NCI-H526 treated with DMSO at 0.1 percent for 48 hours (cell line): Measurements from ENCODE around the gene PCDH9.

Source experiments
- DNase-seq: peaks from one replicate; lab custom pipeline; 2025; lab: John Stamatoyannopoulos, UW

Gene PCDH9

GRCh38 chr13:66751691-66752090, 478.4 kb downstream of the PCDH9 start:
- no peak for DNase-seq

- DNase-seq: no peak
These were observed 481.4 kb downstream of the PCDH9 start for GRCh38 chr13:66748712-66749111.

GRCh38 chr13:66745307-66745706, 484.8 kb downstream of the PCDH9 start:
- DNase-seq: no peak

DNA sequence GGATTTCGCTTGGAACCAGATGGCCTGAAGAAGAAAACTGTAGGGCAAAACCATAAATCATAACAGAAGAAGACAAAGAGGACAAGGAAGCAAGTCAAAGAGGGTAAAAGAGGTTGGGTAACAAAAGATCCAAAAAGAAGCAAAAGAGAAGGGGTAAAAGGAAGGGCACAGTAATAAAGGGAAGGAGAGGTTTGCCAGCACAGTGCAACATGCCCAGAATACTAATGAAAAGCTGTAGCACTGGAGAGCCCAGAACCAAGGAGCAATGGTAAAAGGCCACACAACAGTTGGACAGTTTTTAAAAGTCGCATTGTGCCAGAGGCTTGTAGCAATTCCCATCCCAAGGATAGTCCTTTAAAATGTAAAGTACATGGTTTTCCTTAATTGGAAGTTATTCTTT, 506.6 kb downstream of the PCDH9 start:
- no peak for DNase-seq

- DNase-seq: no peak
These were observed 513.6 kb downstream of the PCDH9 start for GRCh38 chr13:66716538-66716937.

DNA sequence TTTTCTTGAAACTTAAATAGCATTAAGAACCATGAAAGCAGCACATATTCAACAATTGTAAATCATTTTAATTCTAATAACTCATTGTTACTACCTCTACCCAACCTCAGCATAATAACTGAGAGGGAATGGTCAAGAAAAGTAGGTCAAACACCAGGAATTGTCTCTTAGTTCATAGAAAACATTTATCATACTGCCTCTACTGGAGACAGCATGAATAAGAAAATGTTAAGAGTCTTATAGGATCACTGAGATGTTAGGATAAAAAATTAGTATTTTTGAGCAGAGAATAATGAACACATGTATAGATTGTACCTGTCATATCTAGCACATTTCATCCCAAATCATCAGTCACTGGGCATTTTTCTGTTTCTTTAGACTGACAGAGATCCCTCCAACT, 515.3 kb downstream of the PCDH9 start:
- DNase-seq: no peak

DNA sequence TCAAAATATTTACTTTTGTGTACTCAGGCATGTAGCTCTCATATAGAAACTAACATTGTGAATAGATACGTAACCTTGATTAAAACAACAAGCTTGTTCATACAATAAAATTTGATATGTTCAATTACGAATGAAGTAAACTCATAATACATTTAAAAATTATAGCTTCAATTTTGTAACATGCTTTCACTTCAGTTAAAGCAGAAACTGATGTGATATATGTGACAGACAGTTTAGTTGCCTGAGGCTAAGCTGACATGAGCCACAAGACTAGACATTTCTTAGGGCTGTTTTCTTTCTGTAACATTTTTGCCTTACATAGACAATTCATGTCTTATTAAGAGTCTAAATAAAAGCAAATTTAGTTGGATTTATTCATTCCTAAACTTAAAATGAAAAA, 526.0 kb downstream of the PCDH9 start:
- no peak for DNase-seq

DNA sequence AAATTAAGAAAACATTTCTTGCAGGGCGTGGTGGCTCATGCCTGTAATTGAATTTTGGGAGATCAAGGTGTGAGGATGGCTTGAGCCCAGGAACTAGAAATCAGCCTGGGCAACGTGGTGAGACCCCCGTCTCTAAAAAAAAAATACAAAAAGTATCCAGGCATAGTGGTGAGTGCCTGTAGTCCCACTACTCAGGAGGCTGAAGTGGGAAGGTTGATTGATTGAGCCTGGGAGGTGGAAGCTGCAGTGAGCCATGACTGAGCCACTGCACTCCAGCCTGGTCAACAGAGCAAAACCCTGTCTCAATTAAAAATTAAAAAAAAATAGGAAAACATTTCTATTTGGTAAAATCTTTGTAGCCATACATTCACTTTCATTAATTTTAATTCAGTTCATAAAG, 526.5 kb downstream of the PCDH9 start:
- no peak for DNase-seq

- no peak for DNase-seq
These were observed 530.0 kb downstream of the PCDH9 start for GRCh38 chr13:66700117-66700601.

DNA sequence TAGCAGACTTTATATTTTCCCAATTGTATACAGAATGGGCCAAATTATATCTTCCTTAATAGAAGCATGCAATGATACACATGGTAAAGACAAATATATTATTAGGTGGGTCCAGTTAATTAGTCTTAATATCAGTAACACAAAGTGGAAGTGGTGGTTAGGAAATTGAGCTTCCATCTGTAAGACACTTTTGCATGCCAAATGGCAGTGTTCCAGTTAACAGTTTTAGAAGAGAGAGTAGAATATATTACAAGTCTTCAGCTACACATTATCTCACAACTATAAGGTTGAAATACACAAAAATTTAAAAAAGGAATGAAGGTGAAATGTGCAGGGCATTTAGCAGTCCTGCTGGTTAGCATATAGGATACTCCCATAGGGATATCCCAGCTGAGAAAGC, 536.5 kb downstream of the PCDH9 start:
- DNase-seq: no peak

DNA sequence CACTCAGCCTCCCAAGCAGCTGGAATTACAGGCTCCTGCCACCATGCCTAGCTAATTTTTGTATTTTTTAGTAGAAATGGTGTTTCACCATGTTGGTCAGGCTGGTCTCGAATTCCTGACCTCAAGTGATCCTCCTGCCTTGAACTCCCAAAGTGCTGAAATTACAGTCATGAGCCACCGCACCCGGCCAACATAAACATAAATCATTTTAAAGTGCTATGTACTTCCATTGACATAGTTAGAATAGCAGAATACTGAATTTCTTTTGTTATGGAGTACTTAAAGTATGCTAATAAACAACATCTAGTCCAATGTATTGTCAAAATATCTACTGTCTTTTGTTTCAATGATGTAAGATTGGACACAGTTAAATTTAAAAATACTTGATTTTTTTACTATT, 539.0 kb downstream of the PCDH9 start:
- no peak for DNase-seq

DNA sequence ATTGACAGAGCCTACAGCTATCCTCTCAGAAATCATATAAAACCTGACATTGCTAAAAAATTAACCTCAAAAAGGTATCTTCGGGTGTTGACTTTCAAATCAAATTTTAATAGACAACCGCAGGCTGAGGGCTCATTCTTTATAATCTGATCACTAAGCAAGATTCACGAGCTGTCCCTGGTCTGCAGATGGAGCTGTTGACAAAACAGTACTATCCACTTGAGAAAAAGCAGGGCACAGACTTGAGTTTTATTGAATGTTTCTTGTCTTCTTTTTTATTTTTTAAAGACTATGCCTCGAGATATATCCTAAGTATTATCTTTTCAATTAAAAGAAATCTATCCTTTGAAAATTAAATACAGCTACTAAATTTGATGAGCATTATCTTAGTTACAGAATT, 540.5 kb downstream of the PCDH9 start:
- no peak for DNase-seq

DNA sequence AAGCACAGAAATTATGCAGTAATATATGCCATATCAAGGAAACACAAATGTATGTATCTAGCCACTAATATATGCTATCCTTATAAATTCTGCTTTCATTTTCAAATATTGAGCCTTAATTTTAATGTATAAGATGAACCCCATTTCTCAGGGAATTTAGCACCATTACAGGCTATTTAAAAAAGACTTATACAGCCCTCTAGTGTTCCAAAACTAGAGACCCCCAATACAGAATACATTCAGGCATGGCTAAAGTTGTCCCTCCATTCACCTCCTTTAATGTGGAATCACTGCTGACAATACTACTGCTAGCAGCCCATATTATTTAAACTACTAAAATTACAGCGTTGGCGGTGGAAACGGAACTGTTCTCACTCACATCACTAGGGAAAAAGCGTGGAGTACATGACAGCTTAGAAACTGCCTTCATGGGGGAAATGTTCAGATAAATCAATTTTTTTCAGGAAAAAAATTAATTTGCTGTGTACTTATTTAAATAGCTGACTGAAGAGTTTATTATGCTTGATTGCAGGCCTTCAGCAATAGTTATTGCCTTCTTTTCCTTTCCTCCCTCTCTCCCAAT, 541.0 kb downstream of the PCDH9 start:
- peak; percentile 15 for DNase-seq

- DNase-seq: no peak
These were observed 548.7 kb downstream of the PCDH9 start for GRCh38 chr13:66681403-66681802.

DNA sequence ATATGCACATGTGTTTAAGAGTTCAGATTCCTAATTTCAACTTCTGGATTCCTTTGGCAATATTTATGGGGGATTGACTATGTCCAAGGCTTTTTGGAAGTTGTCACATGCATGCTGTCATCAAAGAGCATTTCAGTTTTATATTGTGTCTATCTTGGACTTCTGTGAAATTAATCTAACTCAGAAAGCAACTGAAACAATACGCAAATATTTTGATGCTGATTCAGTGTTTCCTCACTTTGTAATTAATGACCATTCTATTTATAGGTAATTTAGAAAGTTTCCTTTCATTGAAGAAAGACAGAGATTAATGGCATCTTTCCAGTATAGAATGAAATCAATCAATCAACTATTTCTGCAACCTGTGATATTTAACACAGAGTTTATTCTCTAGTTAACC, 550.1 kb downstream of the PCDH9 start:
- DNase-seq: no peak

DNA sequence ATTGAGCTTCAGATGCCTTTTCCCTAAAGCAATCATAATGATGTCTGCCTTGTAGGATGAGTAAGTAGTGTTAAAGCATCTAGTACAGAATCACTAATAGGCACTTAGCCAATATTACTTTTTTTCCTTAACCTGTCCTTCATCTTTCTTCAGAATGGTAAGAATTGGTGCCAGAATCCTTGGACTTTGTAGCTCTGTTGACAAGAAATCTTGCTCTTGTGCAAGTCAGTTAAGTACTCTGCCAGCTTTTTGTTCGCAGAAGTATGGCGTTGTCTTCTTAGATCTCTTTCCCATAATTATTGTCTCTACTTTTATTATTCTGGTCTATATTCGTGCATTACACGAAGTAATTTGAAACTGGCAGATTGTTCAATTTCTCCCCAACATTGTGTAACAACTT, 554.5 kb downstream of the PCDH9 start:
- no peak for DNase-seq

DNA sequence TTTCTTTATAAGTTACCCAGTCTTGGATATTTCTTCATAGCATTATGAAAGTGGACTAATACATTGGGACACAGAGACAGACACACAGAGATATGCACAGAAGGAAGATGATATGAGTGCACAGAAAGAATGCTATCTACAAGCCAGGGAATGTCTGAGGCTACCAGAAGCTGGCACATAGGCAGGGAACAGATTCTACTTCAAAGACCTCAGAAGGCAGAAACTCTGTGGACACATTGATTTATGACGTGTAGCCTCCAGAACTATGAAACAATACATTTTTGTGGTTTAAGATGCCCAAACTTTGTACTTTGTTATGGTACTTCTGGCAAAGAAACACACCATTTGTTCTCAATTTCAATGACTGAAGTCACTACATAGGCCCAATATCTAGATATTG, 556.7 kb downstream of the PCDH9 start:
- no peak for DNase-seq

DNA sequence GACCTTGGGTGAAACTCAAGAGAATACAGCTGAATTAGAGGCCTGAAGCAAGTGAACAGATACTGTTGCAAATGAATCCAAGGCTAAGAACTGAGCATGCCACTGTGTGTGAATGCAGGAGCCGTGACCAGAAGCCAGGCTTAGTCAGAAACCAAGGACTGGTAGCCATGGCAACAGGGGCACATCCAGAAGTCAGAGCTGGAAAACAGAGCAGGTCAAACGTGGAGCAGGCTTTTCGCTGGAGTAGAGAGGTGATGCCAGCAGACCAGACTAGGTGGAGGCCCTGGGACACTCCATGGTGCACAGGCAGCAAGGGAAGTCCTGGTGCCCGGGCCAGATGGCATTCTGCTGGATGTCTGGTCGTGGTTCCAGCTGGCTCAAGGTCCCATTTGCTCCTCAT, 564.1 kb downstream of the PCDH9 start:
- DNase-seq: no peak

DNA sequence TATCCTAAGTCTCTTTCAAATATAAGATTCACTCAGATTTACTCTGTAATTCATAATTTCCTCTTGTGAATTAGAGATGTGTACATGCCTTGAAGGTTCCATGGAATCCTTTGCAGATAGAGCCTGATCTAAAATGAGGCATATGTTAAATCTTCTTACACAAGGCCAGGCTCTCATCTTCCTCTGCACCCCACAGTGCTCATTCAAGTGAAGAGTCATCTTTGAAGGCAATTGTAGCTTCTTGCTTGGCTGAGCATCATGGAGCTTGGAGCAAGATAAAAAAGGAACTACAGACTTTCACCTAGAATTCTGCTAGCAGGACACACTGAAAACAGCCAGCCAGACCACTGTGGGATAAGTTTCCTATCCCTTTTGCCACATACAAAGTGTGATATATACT, 566.4 kb downstream of the PCDH9 start:
- DNase-seq: no peak

DNA sequence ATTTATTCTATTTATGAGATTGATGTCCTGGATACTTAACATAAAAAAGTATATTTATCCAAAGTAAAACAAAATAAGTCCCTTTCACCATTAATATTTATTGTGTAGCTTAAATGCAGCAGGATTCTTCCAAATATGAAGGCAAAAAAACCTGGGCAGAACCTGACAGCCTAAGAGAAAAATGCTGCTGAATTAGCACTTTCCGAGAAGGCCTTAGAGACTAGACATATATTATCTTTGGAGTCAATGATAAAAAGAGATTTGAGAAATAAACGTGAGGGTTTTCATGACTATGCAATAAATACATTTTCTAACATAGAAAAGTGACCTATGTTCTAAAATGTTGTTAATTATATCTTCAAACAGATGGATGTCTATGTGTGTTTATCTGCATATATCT, 566.9 kb downstream of the PCDH9 start:
- no peak for DNase-seq

GRCh38 chr13:66661336-66661735, 568.8 kb downstream of the PCDH9 start:
- no peak for DNase-seq

GRCh38 chr13:66660468-66660813, 569.7 kb downstream of the PCDH9 start:
- DNase-seq: no peak

- no peak for DNase-seq
These were observed 570.3 kb downstream of the PCDH9 start for GRCh38 chr13:66659701-66660467.

DNA sequence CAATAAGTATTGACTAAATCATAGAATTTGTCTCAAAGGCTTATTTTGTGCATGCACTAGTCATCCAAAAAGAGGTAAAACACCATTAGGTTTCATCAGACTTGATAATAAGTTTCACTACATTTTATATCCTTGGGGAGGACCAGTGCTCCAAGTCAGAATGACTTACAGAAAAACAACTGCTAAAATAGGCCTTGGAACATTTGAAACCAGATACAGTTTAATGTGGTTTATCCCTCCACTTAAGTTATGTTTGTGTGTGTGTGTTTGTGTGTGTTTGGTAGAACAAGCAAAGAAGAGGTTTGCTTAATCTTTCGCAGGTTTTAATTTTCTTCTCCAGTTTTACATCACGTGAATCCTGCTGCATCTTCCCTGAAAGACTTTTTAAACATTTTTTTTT, 570.9 kb downstream of the PCDH9 start:
- DNase-seq: no peak
